Mesothelial cell of epicardium (in vitro differentiated cells): ENCODE data around the gene PPP1R1B. TPM values are rescaled to one million over a fixed set of nuclear protein-coding genes. Genes with fewer than 3 reads are reported as not detected.

Experiments used
- DNase-seq, 2 experiments: peaks; one replicate each; pipeline ENCODE4 v3.0.0; 2021; ENCODE audit warnings: low spot score in 2 of 2; ENCODE audit not compliant: unreplicated experiment in 2 of 2
- H3K27ac Mint-ChIP-seq: 2 replicates; pipeline ENCODE4 v1.8.0; 2021; ENCODE audit warnings: mixed read lengths
- H3K27me3 Mint-ChIP-seq: 2 replicates; pipeline ENCODE4 v1.8.0; 2021; ENCODE audit warnings: low read depth, mixed read lengths
- H3K36me3 Mint-ChIP-seq: 2 replicates; pipeline ENCODE4 v1.8.0; 2021; ENCODE audit warnings: mixed read lengths
- H3K4me1 Mint-ChIP-seq: 2 replicates; pipeline ENCODE4 v1.8.0; 2021; ENCODE audit warnings: mixed read lengths
- H3K4me3 Mint-ChIP-seq: 2 replicates; pipeline ENCODE4 v1.8.0; 2021; ENCODE audit warnings: mild to moderate bottlenecking, moderate library complexity, mixed read lengths
- H3K9me3 Mint-ChIP-seq: 2 replicates; pipeline ENCODE4 v1.8.0; 2021; ENCODE audit warnings: mixed read lengths
- total RNA-seq: library from RNA; stranded (reverse); gene quantifications from 3 replicates; pipeline ENCODE4 v1.2.1, GENCODE V29; 2021
- TF ChIP-seq, protein P1 (sequence below): fragments of 200-600 bp; sonication (generic); IDR thresholded peaks from one replicate; pipeline ENCODE4 v1.5.0; 2021; ENCODE audit warnings: antibody characterized with exemption; ENCODE audit not compliant: unreplicated experiment

The PPP1R1B gene
- total RNA-seq, 1 donor from 2014 or later: 0.58 TPM

- no peak for DNase-seq
- H3K9me3 Mint-ChIP-seq: no peaks in the 10 kb centered on the region
- no peaks in the 10 kb centered on the region for H3K36me3 Mint-ChIP-seq
- H3K4me1 Mint-ChIP-seq: peaks cover 21% of the 10 kb centered on the region
- H3K4me3 Mint-ChIP-seq: no peak overlapping the region
- H3K27me3 Mint-ChIP-seq: peaks cover 39% of the 10 kb centered on the region
- TF ChIP-seq, protein P1, sequence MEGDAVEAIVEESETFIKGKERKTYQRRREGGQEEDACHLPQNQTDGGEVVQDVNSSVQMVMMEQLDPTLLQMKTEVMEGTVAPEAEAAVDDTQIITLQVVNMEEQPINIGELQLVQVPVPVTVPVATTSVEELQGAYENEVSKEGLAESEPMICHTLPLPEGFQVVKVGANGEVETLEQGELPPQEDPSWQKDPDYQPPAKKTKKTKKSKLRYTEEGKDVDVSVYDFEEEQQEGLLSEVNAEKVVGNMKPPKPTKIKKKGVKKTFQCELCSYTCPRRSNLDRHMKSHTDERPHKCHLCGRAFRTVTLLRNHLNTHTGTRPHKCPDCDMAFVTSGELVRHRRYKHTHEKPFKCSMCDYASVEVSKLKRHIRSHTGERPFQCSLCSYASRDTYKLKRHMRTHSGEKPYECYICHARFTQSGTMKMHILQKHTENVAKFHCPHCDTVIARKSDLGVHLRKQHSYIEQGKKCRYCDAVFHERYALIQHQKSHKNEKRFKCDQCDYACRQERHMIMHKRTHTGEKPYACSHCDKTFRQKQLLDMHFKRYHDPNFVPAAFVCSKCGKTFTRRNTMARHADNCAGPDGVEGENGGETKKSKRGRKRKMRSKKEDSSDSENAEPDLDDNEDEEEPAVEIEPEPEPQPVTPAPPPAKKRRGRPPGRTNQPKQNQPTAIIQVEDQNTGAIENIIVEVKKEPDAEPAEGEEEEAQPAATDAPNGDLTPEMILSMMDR: no peak
- H3K27ac Mint-ChIP-seq: no peak overlapping the region
Observed at GRCh38 chr17:39632153-39632941, 5.6 kb downstream of the PPP1R1B start.

GRCh38 chr17:39633570-39634183 is 6.9 kb downstream of the PPP1R1B start:
- H3K4me3 Mint-ChIP-seq: no peak overlapping the region
- no peaks in the 10 kb centered on the region for H3K9me3 Mint-ChIP-seq
- no peak for DNase-seq
- TF ChIP-seq, protein P1: no peak
- H3K27me3 Mint-ChIP-seq: peaks cover 26% of the 10 kb centered on the region
- H3K36me3 Mint-ChIP-seq: no peaks in the 10 kb centered on the region
- H3K27ac Mint-ChIP-seq: no peak overlapping the region
- peaks cover 30% of the 10 kb centered on the region for H3K4me1 Mint-ChIP-seq

- peaks cover 18% of the 10 kb centered on the region for H3K27me3 Mint-ChIP-seq
- no peaks in the 10 kb centered on the region for H3K36me3 Mint-ChIP-seq
- TF ChIP-seq, protein P1: peak; percentile 80
- H3K27ac Mint-ChIP-seq: no peak overlapping the region
- no peak overlapping the region for H3K4me3 Mint-ChIP-seq
- no peaks in the 10 kb centered on the region for H3K9me3 Mint-ChIP-seq
- H3K4me1 Mint-ChIP-seq: peaks cover 35% of the 10 kb centered on the region
- no peak for DNase-seq
Observed at GRCh38 chr17:39634384-39634871, 7.7 kb downstream of the PPP1R1B start.

- H3K4me1 Mint-ChIP-seq: peaks cover 36% of the 10 kb centered on the region
- H3K9me3 Mint-ChIP-seq: no peaks in the 10 kb centered on the region
- DNase-seq: no peak
- no peaks in the 10 kb centered on the region for H3K36me3 Mint-ChIP-seq
- peaks cover 9% of the 10 kb centered on the region for H3K27me3 Mint-ChIP-seq
- no peak overlapping the region for H3K4me3 Mint-ChIP-seq
- H3K27ac Mint-ChIP-seq: no peak overlapping the region
- TF ChIP-seq, protein P1: no peak
Observed at GRCh38 chr17:39635614-39636176, 8.9 kb downstream of the PPP1R1B start.

GRCh38 chr17:39636587-39636926 is 9.8 kb downstream of the PPP1R1B start:
- Mint-ChIP-seq H3K4me3 (peak overlapping the region; percentile 90), H3K4me1 (peaks cover 30% of the 10 kb centered on the region), H3K27ac (peak overlapping the region; percentile 78), H3K36me3 (no peaks in the 10 kb centered on the region), H3K27me3 (peaks cover 5% of the 10 kb centered on the region), H3K9me3 (no peaks in the 10 kb centered on the region)
- TF ChIP-seq, protein P1: no peak
- no peak for DNase-seq
